ENCODE measurements around the gene GPR21. TPM values are rescaled to one million over a fixed set of nuclear protein-coding genes. Genes with fewer than 3 reads are reported as not detected.

Gene GPR21
- total and polyA plus RNA-seq, 11 donors, result 0.19 to 1.6 (median 0.32) TPM; not detected in 5

GRCh38 chr9:123020796-123021195 lies 12.7 kb upstream of the GPR21 start:
- H3K4me3 ChIP-seq, result no peak overlapping the region
- intact Hi-C loops (cut with DNase I), result no loop called here
- peaks cover 0 to 99% (median 83%) of the 10 kb centered on the region in 9 donors for H3K36me3 ChIP-seq
- TF ChIP-seq POLR2A (IDR thresholded peaks at IDR 0.05), result no peak
- no peak for TF ChIP-seq CTCF (IDR thresholded peaks at IDR 0.05)
- no peaks in the 10 kb centered on the region for H3K9me3 ChIP-seq
- 81 to 90% (median 83%) methylated on average over 2 of the region's 2 CpGs for WGBS, 4 donors
- ATAC-seq (no peak), DNase-seq (no peak)
- no peak overlapping the region for H3K27ac ChIP-seq
- H3K27me3 ChIP-seq, result no peaks in the 10 kb centered on the region
- H3K4me1 ChIP-seq, result no peaks in the 10 kb centered on the region

GRCh38 chr9:123026425-123026824 lies 7.0 kb upstream of the GPR21 start:
- intact Hi-C loops (cut with DNase I), result no loop called here
- H3K4me3 ChIP-seq, result no peak overlapping the region
- no peaks in the 10 kb centered on the region for H3K9me3 ChIP-seq
- no peak for TF ChIP-seq CTCF (IDR thresholded peaks at IDR 0.05)
- no peak for TF ChIP-seq POLR2A (IDR thresholded peaks at IDR 0.05)
- H3K4me1 ChIP-seq, result no peaks in the 10 kb centered on the region
- WGBS, 4 donors, result 95 to 100% (median 99%) methylated on average over 1 of the region's 1 CpG
- H3K36me3 ChIP-seq, result peaks cover 0 to 84% (median 55%) of the 10 kb centered on the region in 9 donors
- no peak for ATAC-seq
- no peak overlapping the region for H3K27ac ChIP-seq
- no peak for DNase-seq
- no peaks in the 10 kb centered on the region for H3K27me3 ChIP-seq

- intact Hi-C loops (cut with DNase I), result no loop called here
- DNase-seq (no peak), ATAC-seq (no peak)
- 59 to 87% (median 70%) methylated on average over 3 of the region's 3 CpGs for WGBS, 4 donors
- H3K9me3 ChIP-seq, result no peaks in the 10 kb centered on the region
- H3K36me3 ChIP-seq, result peaks cover 0 to 73% (median 44%) of the 10 kb centered on the region in 9 donors
- H3K27me3 ChIP-seq, result no peaks in the 10 kb centered on the region
- no peak for TF ChIP-seq POLR2A (IDR thresholded peaks at IDR 0.05)
- TF ChIP-seq CTCF (IDR thresholded peaks at IDR 0.05), result no peak
- peaks cover 0 to 4% (median 0%) of the 10 kb centered on the region in 12 donors for H3K4me1 ChIP-seq
- H3K4me3 ChIP-seq, result no peak overlapping the region
- no peak overlapping the region for H3K27ac ChIP-seq
Observed at GRCh38 chr9:123027517-123027916, 6.0 kb upstream of the GPR21 start.

- no peaks in the 10 kb centered on the region for H3K9me3 ChIP-seq
- H3K4me1 ChIP-seq, result peaks cover 0 to 4% (median 0%) of the 10 kb centered on the region in 12 donors
- no peak for ATAC-seq
- no peak overlapping the region for H3K4me3 ChIP-seq
- DNase-seq, result no peak
- intact Hi-C loops (cut with DNase I), result no loop called here
- H3K27me3 ChIP-seq, result no peaks in the 10 kb centered on the region
- H3K27ac ChIP-seq, result no peak overlapping the region
- TF ChIP-seq POLR2A (IDR thresholded peaks at IDR 0.05) (no peak), CTCF (IDR thresholded peaks at IDR 0.05) (no peak)
- peaks cover 0 to 67% (median 38%) of the 10 kb centered on the region in 9 donors for H3K36me3 ChIP-seq
Observed at GRCh38 chr9:123028136-123028535, 5.3 kb upstream of the GPR21 start.

Data from heart left ventricle (tissue), 16 donors.